Bronchial epithelial cell (primary cell): Measurements from ENCODE around the gene CSK. TPM values are rescaled to one million over a fixed set of nuclear protein-coding genes. Genes with fewer than 3 reads are reported as not detected.

Source experiments
- DNase-seq: peaks from one replicate; pipeline ENCODE4 v3.0.0-alpha.2; 2010; ENCODE audit warnings: low read depth
- FAIRE-seq: peaks from 2 replicates; lab custom pipeline; 2011; peaks lifted over from hg19 to GRCh38; lab: Jason Lieb, UNC
- H3K27me3 ChIP-seq: 2 replicates; pipeline ENCODE4 v1.5.1; 2011; ENCODE audit warnings: low read length; ENCODE audit not compliant: control insufficient read depth, insufficient read depth
- H3K36me3 ChIP-seq: 2 replicates; pipeline ENCODE4 v1.5.1; 2011; ENCODE audit warnings: low read length; ENCODE audit not compliant: control insufficient read depth, insufficient read depth
- H3K4me3 ChIP-seq: 2 replicates; pipeline ENCODE4 v1.5.1; 2011; ENCODE audit warnings: mild to moderate bottlenecking, low read depth, low read length, control low read depth
- total RNA-seq: library from RNA; depleted of rRNA; stranded (reverse); fragments of >200 nt; gene quantifications from 2 replicates; pipeline ENCODE4 v1.2.1, GENCODE V29; 2014
- TF ChIP-seq, protein P1 (sequence below): IDR thresholded peaks from 2 replicates; pipeline ENCODE4 v1.5.1; 2011; ENCODE audit warnings: mild to moderate bottlenecking, moderate library complexity, low read length, control low read depth, inconsistent platforms; ENCODE audit not compliant: insufficient read depth, severe bottlenecking

The CSK gene
- total RNA-seq, 1 donor from 2014 or later: 29.2 TPM

DNA sequence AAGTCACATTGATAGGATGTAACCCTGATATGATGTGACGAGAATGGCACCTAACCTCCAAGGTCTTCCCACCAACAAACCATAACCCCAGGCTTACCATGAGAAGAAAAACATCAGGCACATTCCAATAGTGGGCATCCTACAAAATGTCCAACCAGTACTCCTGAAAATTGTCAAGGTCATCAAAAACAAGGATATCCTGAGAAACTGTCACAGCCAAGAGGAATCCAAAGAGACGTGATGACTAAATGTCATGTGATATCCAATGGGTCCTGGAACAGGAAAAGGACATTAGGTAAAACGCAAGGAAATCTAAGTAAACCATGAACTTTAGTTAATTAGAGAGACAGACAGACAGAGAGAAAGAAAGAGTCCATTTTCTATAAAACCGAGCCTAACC is 35.5 kb upstream of the CSK start:
- DNase-seq: no peak
- H3K36me3 ChIP-seq: no peaks in the 10 kb centered on the region
- TF ChIP-seq, protein P1, sequence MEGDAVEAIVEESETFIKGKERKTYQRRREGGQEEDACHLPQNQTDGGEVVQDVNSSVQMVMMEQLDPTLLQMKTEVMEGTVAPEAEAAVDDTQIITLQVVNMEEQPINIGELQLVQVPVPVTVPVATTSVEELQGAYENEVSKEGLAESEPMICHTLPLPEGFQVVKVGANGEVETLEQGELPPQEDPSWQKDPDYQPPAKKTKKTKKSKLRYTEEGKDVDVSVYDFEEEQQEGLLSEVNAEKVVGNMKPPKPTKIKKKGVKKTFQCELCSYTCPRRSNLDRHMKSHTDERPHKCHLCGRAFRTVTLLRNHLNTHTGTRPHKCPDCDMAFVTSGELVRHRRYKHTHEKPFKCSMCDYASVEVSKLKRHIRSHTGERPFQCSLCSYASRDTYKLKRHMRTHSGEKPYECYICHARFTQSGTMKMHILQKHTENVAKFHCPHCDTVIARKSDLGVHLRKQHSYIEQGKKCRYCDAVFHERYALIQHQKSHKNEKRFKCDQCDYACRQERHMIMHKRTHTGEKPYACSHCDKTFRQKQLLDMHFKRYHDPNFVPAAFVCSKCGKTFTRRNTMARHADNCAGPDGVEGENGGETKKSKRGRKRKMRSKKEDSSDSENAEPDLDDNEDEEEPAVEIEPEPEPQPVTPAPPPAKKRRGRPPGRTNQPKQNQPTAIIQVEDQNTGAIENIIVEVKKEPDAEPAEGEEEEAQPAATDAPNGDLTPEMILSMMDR: no peak
- no peak overlapping the region for H3K4me3 ChIP-seq
- no peaks in the 10 kb centered on the region for H3K27me3 ChIP-seq
- FAIRE-seq: no peak

DNA sequence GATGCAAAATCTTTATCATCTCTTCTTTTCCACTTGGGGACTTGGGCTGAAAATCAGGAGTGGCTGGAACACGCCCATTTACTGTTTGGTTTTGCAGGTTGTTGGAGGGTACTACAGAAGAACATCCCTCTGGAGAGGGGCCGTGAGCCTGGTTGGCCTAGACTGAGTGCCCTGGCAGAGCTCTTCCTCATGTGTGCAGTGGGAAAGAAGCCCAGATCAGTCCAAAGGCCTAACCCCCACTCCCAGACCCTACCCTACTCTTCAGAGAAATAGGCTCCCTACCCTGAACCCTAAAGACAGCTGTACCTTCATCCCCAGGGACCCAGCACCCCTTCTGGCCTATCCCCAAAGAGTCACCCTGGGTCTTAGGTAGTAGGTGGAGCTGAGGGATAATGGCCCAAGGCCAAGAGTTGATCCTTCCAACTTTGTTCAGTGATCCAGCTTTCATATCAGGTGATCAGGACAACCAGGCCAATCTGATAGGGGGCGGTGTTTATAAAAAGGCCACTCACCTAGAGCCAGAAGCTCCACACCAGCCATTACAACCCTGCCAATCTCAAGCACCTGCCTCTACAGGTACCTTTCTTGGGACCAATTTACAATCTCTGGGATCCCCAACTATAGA is 33.4 kb upstream of the CSK start, which contains the start of gene CYP1A2:
Gene CYP1A2, plus strand, starts transcription at position 524 of the 625 bp plus-strand sequence. CDS start 894 bp downstream, outside the sequence.
- Histone ChIP-seq H3K36me3 (no peaks in the 10 kb centered on the region), H3K27me3 (no peaks in the 10 kb centered on the region), H3K4me3 (no peak within 1 kb of the TSS)
- TF ChIP-seq, protein P1: no peak
- DNase-seq (no peak), FAIRE-seq (no peak)

DNA sequence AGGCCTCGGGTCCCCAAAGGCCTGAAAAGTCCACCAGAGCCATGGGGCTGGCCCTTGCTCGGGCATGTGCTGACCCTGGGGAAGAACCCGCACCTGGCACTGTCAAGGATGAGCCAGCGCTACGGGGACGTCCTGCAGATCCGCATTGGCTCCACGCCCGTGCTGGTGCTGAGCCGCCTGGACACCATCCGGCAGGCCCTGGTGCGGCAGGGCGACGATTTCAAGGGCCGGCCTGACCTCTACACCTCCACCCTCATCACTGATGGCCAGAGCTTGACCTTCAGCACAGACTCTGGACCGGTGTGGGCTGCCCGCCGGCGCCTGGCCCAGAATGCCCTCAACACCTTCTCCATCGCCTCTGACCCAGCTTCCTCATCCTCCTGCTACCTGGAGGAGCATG is 32.0 kb upstream of the CSK start:
- TF ChIP-seq, protein P1: no peak
- H3K36me3 ChIP-seq: no peaks in the 10 kb centered on the region
- no peak overlapping the region for H3K4me3 ChIP-seq
- H3K27me3 ChIP-seq: no peaks in the 10 kb centered on the region
- no peak for FAIRE-seq
- no peak for DNase-seq

DNA sequence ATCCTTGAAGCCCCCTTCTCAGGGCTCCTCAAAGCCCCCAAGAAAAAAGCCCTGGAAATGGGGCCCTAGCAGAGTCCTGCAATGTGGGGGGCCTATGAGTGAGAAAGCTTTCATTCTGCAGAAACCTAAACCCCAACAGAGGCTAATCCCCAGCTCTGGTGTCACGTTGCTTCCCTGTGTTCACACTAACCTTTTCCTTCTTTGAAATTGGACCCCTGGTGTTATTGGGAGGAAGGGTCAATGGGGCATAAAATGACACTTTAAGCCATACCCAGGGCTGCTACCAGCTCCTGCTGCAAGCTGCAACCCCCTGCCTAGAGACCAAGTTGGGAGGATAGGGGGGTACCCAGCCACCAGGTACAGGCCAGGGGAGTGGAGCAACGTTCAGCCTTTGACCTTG is 31.1 kb upstream of the CSK start:
- H3K36me3 ChIP-seq: no peaks in the 10 kb centered on the region
- H3K27me3 ChIP-seq: no peaks in the 10 kb centered on the region
- no peak overlapping the region for H3K4me3 ChIP-seq
- DNase-seq (no peak), FAIRE-seq (no peak)
- TF ChIP-seq, protein P1: no peak

DNA sequence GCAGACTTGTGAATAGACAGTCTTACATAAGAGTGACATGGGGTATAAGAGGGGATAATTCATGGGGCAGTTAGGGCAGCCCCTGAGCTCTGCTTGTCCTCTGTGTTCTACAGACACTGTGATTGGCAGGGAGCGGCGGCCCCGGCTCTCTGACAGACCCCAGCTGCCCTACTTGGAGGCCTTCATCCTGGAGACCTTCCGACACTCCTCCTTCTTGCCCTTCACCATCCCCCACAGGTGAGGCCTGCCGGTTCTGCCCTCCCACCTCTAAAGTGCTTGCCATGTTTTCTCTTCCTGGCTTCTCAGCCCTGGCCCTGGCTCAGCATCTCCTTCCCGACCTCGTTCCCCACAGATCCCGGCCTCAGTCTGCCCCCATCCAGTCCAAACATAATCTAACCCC is 29.9 kb upstream of the CSK start:
- FAIRE-seq: no peak
- TF ChIP-seq, protein P1: no peak
- Histone ChIP-seq H3K36me3 (no peaks in the 10 kb centered on the region), H3K4me3 (no peak overlapping the region), H3K27me3 (no peaks in the 10 kb centered on the region)
- DNase-seq: no peak

DNA sequence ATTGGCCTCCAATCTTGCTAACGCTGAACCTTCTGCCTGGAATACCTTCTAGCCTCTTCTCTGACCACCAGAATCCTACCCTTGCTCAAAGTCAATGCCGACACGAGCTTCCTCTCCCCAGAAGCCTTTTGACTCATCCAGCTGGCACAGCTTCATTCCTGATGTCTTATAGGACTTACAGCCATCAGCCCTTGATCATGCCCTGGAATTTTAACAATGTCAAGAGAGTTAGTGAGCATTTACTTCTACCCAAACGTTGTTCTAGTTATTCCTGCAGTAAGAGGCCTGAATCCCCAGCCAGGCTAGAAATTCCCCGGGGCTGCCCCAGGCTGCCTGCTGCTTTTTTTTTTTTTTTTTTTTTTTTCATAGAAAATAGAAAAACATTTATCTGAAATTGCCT is 29.3 kb upstream of the CSK start:
- no peaks in the 10 kb centered on the region for H3K36me3 ChIP-seq
- no peak overlapping the region for H3K4me3 ChIP-seq
- DNase-seq: peak; percentile 63
- TF ChIP-seq, protein P1: no peak
- H3K27me3 ChIP-seq: no peaks in the 10 kb centered on the region
- FAIRE-seq: no peak
